NCI-H2171 (cell line): ENCODE results near the gene RTF2.
A peak's percentile ranks its signal among the peaks of the same experiment; 100 is the strongest.

Experiments
- DNase-seq: peaks from one replicate; lab custom pipeline; 2025; lab: John Stamatoyannopoulos, UW

Gene RTF2

GRCh38 chr20:56468316-56469076 lies at the start of gene RTF2:
Gene RTF2 (plus strand): TSS chr20:56468627. CDS start chr20:56468698, 71 bp downstream.
- DNase-seq, result peak; percentile 97

- no peak for DNase-seq
Observed at GRCh38 chr20:56420028-56420427, 48.4 kb upstream of the RTF2 start.

GRCh38 chr20:56420940-56421688 lies 47.3 kb upstream of the RTF2 start:
- DNase-seq, result no peak

- no peak for DNase-seq
Observed at GRCh38 chr20:56422076-56422823, 46.2 kb upstream of the RTF2 start.

- DNase-seq, result no peak
Observed at GRCh38 chr20:56422824-56423189, 45.6 kb upstream of the RTF2 start.

GRCh38 chr20:56423211-56423610 lies 45.2 kb upstream of the RTF2 start:
- DNase-seq, result no peak

GRCh38 chr20:56423886-56424285 lies 44.5 kb upstream of the RTF2 start:
- DNase-seq, result no peak

- no peak for DNase-seq
Observed at GRCh38 chr20:56424931-56425330, 43.5 kb upstream of the RTF2 start.

GRCh38 chr20:56426026-56426425 lies 42.4 kb upstream of the RTF2 start:
- no peak for DNase-seq

- no peak for DNase-seq
Observed at GRCh38 chr20:56426926-56427325, 41.5 kb upstream of the RTF2 start.

- no peak for DNase-seq
Observed at GRCh38 chr20:56427797-56428196, 40.6 kb upstream of the RTF2 start.

GRCh38 chr20:56428410-56428809 lies 40.0 kb upstream of the RTF2 start:
- DNase-seq, result no peak

GRCh38 chr20:56428881-56429280 lies 39.5 kb upstream of the RTF2 start:
- no peak for DNase-seq

- DNase-seq, result no peak
Observed at GRCh38 chr20:56429502-56429901, 38.9 kb upstream of the RTF2 start.

GRCh38 chr20:56429941-56430340 lies 38.5 kb upstream of the RTF2 start:
- DNase-seq, result no peak

GRCh38 chr20:56430461-56430860 lies 38.0 kb upstream of the RTF2 start:
- no peak for DNase-seq

- DNase-seq, result no peak
Observed at GRCh38 chr20:56430957-56431356, 37.5 kb upstream of the RTF2 start.

- no peak for DNase-seq
Observed at GRCh38 chr20:56431471-56431870, 37.0 kb upstream of the RTF2 start.

- no peak for DNase-seq
Observed at GRCh38 chr20:56433221-56433879, 35.1 kb upstream of the RTF2 start.

GRCh38 chr20:56433880-56434255 lies 34.6 kb upstream of the RTF2 start:
- DNase-seq, result no peak

GRCh38 chr20:56437196-56437960 lies 31.0 kb upstream of the RTF2 start:
- no peak for DNase-seq

GRCh38 chr20:56438284-56438683 lies 30.1 kb upstream of the RTF2 start:
- no peak for DNase-seq
